Natural killer cell (primary cell): ENCODE data around the gene PTCH1. TPM values are rescaled to one million over a fixed set of nuclear protein-coding genes. Genes with fewer than 3 reads are reported as not detected.

Source experiments
- ATAC-seq, 3 donors: fragments of 150-1000 bp in 2 of 3; fragments of 200-7000 bp in 1 of 3; cut with Tn5 transposase; 1 replicate in 1 of 3; 2 replicates in 2 of 3; pipeline ENCODE4 v1.10.0; 2021; ENCODE audit warnings: mild to moderate bottlenecking in 2 of 3, moderate library complexity in 2 of 3
- DNase-seq, 2 donors: peaks; one replicate each; pipeline versions ENCODE4 v3.0.0 to v3.0.0-alpha.2; 2013 to 2021; ENCODE audit warnings: mixed read lengths in 1 of 2
- H3K27ac ChIP-seq: one replicate; pipeline ENCODE4 v1.5.1; 2013; ENCODE audit warnings: mild to moderate bottlenecking, low read length
- H3K27me3 ChIP-seq: one replicate; pipeline ENCODE4 v1.6.1; 2013; ENCODE audit warnings: low read length; ENCODE audit not compliant: control insufficient read depth, insufficient read depth
- H3K36me3 ChIP-seq: one replicate; pipeline ENCODE4 v1.6.1; 2013; ENCODE audit warnings: low read length; ENCODE audit not compliant: control insufficient read depth, insufficient read depth
- H3K4me1 ChIP-seq: one replicate; pipeline ENCODE4 v1.6.1; 2013; ENCODE audit warnings: low read length; ENCODE audit not compliant: control insufficient read depth, insufficient read depth
- H3K4me3 ChIP-seq: one replicate; pipeline ENCODE4 v1.5.1; 2013; ENCODE audit warnings: low read length
- H3K9me3 ChIP-seq: one replicate; pipeline ENCODE4 v1.6.1; 2013; ENCODE audit warnings: low read length; ENCODE audit not compliant: control insufficient read depth, insufficient read depth
- H3K27ac Mint-ChIP-seq, 2 donors: one replicate each; pipeline ENCODE4 v1.8.0; 2022; ENCODE audit warnings: mild to moderate bottlenecking in 2 of 2, mixed read lengths in 2 of 2, moderate library complexity in 1 of 2
- H3K27me3 Mint-ChIP-seq, 2 donors: one replicate each; pipeline ENCODE4 v1.8.0; 2022; ENCODE audit warnings: low read depth in 2 of 2, mixed read lengths in 2 of 2
- H3K36me3 Mint-ChIP-seq: one replicate; pipeline ENCODE4 v1.8.0; 2022; ENCODE audit warnings: mixed read lengths
- H3K4me1 Mint-ChIP-seq, 2 donors: one replicate each; pipeline ENCODE4 v1.8.0; 2022; ENCODE audit warnings: mixed read lengths in 2 of 2
- H3K4me3 Mint-ChIP-seq: one replicate; pipeline ENCODE4 v1.8.0; 2022; ENCODE audit warnings: mild to moderate bottlenecking, moderate library complexity, mixed read lengths
- H3K9me3 Mint-ChIP-seq, 2 donors: one replicate each; pipeline ENCODE4 v1.8.0; 2022; ENCODE audit warnings: mixed read lengths in 2 of 2
- WGBS: methylation state at CpG from one replicate; pipeline ENCODE4 v1.1.7; 2013; ENCODE audit warnings: missing lambda C conversion rate; ENCODE audit not compliant: insufficient coverage; 5-methylcytosine and 5-hydroxymethylcytosine counted together
- intact Hi-C: fragments of 100-400 bp; cut with micrococcal nuclease; formaldehyde crosslinking; loops from one replicate; pipeline ENCODE4 v1.14.2; 2022
- total RNA-seq, 4 donors: library from RNA; stranded (reverse); fragments of 120-200 nt in 1 of 4; gene quantifications; one replicate each; pipeline versions ENCODE4 v1.2.3 to v1.2.4, GENCODE V29; 2013 to 2022
- TF ChIP-seq, protein P1 (sequence below): fragments of 200-600 bp; IDR thresholded peaks from one replicate; pipeline ENCODE4 v1.8.0; 2022; ENCODE audit warnings: antibody characterized with exemption

PTCH1 gene
- total RNA-seq, 3 donors from 2014 or later (not counting 1 experiment from before 2014, with no cell fraction given): 60.9 to 127 (median 82.1) TPM

DNA sequence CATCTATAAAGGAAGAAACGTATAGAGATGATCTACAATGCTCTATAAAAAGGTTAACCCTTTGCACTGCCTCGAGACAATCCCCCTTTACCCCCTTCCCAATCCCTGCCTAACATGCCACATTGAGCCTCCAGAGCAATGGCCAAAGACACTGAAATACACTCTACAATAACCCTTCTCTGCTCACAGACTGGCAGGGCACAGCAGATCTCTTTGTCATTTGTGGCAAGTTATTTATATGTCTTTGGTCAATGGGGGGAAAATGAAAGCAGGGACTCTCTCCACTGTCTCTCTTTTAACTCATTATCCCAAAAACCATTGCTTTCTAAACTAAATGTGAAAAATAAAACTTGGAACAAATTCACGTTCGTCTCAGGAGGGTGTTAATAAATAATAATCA, 51.7 kb downstream of the PTCH1 start:
- H3K9me3 Mint-ChIP-seq: no peaks in the 10 kb centered on the region
- ATAC-seq: no peak
- H3K27ac ChIP-seq: no peak overlapping the region
- no peaks in the 10 kb centered on the region for H3K27me3 ChIP-seq
- no peak overlapping the region for H3K4me3 ChIP-seq
- no peak overlapping the region for H3K4me3 Mint-ChIP-seq
- WGBS: 90% methylated on average over 2 of the region's 4 CpGs
- peaks cover 21% of the 10 kb centered on the region for H3K36me3 Mint-ChIP-seq
- no peak overlapping the region for H3K27ac Mint-ChIP-seq
- H3K27me3 Mint-ChIP-seq: no peaks in the 10 kb centered on the region
- TF ChIP-seq, protein P1, sequence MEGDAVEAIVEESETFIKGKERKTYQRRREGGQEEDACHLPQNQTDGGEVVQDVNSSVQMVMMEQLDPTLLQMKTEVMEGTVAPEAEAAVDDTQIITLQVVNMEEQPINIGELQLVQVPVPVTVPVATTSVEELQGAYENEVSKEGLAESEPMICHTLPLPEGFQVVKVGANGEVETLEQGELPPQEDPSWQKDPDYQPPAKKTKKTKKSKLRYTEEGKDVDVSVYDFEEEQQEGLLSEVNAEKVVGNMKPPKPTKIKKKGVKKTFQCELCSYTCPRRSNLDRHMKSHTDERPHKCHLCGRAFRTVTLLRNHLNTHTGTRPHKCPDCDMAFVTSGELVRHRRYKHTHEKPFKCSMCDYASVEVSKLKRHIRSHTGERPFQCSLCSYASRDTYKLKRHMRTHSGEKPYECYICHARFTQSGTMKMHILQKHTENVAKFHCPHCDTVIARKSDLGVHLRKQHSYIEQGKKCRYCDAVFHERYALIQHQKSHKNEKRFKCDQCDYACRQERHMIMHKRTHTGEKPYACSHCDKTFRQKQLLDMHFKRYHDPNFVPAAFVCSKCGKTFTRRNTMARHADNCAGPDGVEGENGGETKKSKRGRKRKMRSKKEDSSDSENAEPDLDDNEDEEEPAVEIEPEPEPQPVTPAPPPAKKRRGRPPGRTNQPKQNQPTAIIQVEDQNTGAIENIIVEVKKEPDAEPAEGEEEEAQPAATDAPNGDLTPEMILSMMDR: no peak
- peaks cover 45 to 54% of the 10 kb centered on the region in 2 donors for H3K4me1 Mint-ChIP-seq
- DNase-seq: no peak
- intact Hi-C loops: no loop called here
- H3K9me3 ChIP-seq: no peaks in the 10 kb centered on the region
- peaks cover 26% of the 10 kb centered on the region for H3K4me1 ChIP-seq
- H3K36me3 ChIP-seq: peaks cover 27% of the 10 kb centered on the region

DNA sequence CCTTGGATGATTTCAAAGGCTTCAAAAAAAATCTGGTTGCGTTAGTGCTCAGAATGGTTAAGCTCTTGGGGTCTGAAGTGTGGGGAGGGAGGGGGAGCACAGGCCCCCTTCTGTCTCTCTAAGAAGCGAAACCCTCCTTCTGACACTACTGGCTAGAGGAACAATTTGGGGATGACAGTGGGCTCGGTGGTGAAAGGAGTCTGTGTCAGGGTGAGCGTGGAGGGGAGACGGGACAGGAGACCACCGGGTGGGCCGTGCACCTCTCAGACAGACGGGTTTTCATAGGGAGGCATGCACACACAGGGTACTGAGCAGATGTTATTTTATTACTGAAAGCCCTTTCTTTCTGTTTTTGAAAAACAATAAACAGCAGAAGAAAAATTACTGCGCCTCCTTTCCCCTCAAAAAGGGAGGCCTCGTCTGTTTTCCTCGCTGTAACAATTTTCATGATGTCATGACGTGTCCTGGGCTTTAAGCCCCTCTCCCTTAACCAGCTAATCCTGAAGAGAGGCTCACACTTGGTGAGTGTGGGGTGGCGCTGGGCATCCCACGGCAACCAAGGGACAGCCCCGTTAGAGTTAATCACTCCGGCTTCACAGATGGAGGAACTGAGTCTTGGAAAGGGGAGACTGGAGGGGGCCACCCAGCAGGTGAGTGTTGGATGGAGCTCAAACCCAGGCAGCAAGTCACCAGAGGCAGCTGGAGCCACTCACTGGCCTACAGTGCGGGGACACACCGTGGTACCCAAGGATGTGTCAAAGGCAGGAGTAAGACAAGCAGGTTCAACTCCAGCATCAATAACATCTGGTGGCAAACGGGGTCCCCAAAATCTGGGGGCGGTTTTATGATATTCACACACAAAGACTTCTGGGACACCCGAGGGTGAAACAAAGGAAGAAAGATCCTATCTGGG, 53.4 kb downstream of the PTCH1 start:
- peak overlapping the region; percentile 15 for H3K4me3 ChIP-seq
- Mint-ChIP-seq H3K36me3 (peaks cover 25% of the 10 kb centered on the region), H3K9me3 (no peaks in the 10 kb centered on the region), H3K27me3 (no peaks in the 10 kb centered on the region), H3K27ac (peak overlapping the region; percentile 84 to 87), H3K4me3 (peak overlapping the region; percentile 96), H3K4me1 (peaks cover 52 to 67% of the 10 kb centered on the region in 2 donors)
- TF ChIP-seq, protein P1: no peak
- no peak overlapping the region for H3K27ac ChIP-seq
- H3K36me3 ChIP-seq: peaks cover 23% of the 10 kb centered on the region
- no peaks in the 10 kb centered on the region for H3K27me3 ChIP-seq
- DNase-seq: no peak
- WGBS: 36% methylated on average over 17 of the region's 21 CpGs
- H3K4me1 ChIP-seq: peaks cover 26% of the 10 kb centered on the region
- intact Hi-C loops: loop anchor here (5.0 kb wide), 1 partner anchor 44 kb away; no protein-coding TSS in a partner anchor
- peak; percentile 2 to 16 (median 10) for ATAC-seq
- no peaks in the 10 kb centered on the region for H3K9me3 ChIP-seq

DNA sequence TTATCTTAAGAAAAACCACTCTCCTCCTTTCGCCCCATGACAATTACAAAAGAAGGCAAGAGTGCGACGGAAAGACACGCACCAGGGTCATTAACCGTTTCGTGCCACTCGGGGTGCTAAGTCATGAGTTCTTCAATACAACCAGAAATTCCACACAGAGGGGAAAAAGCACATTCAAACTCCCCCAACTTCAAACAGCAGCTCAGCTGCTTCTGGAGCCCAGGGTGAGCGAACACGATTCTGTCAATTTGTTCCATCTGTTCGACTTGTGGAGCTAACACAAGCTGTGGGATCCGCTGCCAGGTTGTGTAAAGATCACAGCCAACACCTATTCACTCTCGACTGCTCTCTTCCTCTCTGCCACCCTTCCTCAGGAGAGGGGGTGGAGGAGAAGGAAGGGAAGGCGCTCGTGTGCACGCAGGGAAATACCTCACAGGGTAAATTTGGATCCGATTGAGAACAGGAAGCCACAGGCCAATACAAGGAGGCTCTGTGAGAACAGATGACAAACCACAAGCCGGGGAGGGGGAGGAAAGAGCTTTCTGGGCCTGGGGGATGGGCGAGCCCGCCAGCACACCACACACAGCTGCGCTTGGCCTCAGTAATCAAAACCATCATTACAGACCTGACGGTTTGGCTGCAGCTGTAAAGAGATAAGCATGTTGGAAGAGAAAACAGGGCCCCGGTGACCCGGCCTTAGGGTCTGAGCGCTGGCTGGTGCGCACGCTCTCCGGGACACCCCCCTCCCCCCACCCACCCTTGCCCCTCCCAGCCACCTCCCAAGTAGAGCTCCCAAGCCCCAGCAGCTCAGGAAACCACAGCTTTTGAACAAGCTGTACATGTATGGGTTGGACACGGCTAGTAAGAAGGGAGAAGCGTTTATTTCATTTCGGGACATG, 54.3 kb downstream of the PTCH1 start:
- H3K9me3 Mint-ChIP-seq: no peaks in the 10 kb centered on the region
- peaks cover 52 to 68% of the 10 kb centered on the region in 2 donors for H3K4me1 Mint-ChIP-seq
- TF ChIP-seq, protein P1: no peak
- DNase-seq: peak; percentile 55 to 92
- Histone ChIP-seq H3K4me3 (peak overlapping the region; percentile 15), H3K27me3 (no peaks in the 10 kb centered on the region), H3K4me1 (peaks cover 26% of the 10 kb centered on the region), H3K9me3 (no peaks in the 10 kb centered on the region), H3K36me3 (peaks cover 23% of the 10 kb centered on the region), H3K27ac (peak overlapping the region; percentile 2)
- H3K27ac Mint-ChIP-seq: peak overlapping the region; percentile 84 to 87
- ATAC-seq: peak; percentile 85 to 98 (median 91)
- WGBS: 1% methylated on average over 22 of the region's 30 CpGs
- H3K36me3 Mint-ChIP-seq: peaks cover 34% of the 10 kb centered on the region
- intact Hi-C loops: loop anchor here (1.0 to 5.0 kb wide), 2 partner anchors 45 to 262 kb away; no protein-coding TSS in a partner anchor
- H3K4me3 Mint-ChIP-seq: peak overlapping the region; percentile 96
- no peaks in the 10 kb centered on the region for H3K27me3 Mint-ChIP-seq
